C4-2B (cell line): ENCODE measurements around the gene C10orf53.
"Not testable (repeated sequence)": the region's sequence is repeated elsewhere in the genome, so short reads cannot be mapped to it uniquely, and the experiment has no call there.

Experiments used
- H3K27ac ChIP-seq: fragments of 450-650 bp; 2 replicates; pipeline ENCODE4 v1.5.1; 2017
- ZFX ChIP-seq: fragments of 450-650 bp; IDR thresholded peaks from 2 replicates; pipeline ENCODE4 v1.6.1; 2017
- TF ChIP-seq, protein P1 (sequence below): fragments of 450-650 bp; conservative IDR thresholded peaks from 2 replicates; pipeline ENCODE4 v1.5.1; 2017; ENCODE audit warnings: mild to moderate bottlenecking

Gene C10orf53

GRCh38 chr10:49668684-49669083, 10.8 kb upstream of the C10orf53 start:
- TF ChIP-seq, protein P1, sequence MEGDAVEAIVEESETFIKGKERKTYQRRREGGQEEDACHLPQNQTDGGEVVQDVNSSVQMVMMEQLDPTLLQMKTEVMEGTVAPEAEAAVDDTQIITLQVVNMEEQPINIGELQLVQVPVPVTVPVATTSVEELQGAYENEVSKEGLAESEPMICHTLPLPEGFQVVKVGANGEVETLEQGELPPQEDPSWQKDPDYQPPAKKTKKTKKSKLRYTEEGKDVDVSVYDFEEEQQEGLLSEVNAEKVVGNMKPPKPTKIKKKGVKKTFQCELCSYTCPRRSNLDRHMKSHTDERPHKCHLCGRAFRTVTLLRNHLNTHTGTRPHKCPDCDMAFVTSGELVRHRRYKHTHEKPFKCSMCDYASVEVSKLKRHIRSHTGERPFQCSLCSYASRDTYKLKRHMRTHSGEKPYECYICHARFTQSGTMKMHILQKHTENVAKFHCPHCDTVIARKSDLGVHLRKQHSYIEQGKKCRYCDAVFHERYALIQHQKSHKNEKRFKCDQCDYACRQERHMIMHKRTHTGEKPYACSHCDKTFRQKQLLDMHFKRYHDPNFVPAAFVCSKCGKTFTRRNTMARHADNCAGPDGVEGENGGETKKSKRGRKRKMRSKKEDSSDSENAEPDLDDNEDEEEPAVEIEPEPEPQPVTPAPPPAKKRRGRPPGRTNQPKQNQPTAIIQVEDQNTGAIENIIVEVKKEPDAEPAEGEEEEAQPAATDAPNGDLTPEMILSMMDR = no peak
- TF ChIP-seq ZFX = no peak

DNA sequence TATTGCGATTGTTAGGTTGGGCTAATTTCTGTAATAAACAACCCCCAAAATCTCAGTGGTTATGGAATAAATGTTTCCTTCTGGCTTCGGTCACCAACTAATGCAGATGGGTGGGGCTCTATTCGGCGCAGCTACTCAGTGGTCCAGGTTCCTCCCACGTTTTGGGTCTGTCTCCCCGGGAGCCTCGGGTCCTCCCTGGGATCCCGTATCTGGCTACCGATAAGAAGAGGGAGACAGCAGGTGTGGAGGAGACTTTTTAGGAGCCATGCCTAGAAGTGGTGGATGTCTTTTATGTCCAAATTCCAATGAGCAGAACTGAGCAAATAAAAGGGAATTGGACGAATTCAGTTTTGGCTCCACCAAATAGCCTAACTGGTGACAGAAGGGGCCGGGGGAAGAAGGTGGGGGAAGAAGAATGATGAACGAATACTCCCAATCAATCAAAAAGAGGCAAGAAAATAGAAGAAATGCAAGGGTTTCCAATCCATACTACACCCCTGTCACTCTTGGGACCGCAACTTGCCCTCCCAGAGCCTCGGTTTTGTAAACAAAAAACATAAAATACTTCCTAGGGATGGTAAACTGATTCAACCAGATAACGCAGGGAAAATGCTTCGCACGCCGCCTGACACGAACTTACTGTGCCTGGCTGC, 498 bp upstream of the C10orf53 start:
- TF ChIP-seq, protein P1 = no peak
- no peak for TF ChIP-seq ZFX
- H3K27ac ChIP-seq = no peak overlapping the region

More at GRCh38 chr10:49668684-49669083, 10.8 kb upstream of the C10orf53 start:
- no peak overlapping the region for H3K27ac ChIP-seq

DNA sequence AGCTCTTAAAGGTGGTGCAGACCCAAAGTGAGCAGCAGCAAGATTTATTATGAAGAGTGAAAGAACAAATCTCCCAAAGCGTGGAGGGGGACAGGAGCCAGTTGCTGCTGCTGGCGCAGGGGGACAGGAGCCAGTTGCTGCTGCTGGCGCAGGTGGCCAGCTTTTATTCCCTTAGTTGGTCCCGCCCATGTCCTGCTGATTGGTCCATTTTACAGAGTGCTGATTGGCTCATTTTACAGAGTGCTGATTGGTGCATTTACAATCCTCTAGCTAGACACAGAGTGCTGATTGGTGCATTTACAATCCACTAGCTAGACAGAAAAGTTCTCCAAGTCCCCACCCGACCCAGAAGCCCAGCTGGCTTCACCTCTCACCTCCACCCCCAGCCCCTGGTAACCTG, 3.0 kb downstream of the C10orf53 start:
- H3K27ac ChIP-seq = not testable (repeated sequence)

DNA sequence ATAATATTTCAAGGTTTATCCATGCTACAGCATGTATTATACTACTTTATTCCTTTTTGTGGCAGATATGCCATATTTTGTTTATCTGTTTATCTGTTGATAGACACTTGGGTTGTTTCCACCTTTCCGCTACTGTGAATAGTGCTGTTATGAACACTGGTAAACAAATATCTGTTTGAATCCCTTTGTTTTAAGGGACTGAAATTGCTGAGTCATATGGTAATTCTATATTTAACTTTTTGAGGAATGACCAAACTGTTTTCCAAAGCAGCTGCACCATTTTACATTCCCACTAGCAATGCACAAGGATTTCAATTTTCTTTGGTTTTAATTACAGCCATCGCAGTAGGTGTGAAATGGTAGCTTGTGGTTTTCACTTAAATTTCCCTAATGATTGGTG, 3.4 kb downstream of the C10orf53 start:
- TF ChIP-seq ZFX = no peak
- TF ChIP-seq, protein P1 = no peak
- no peak overlapping the region for H3K27ac ChIP-seq

GRCh38 chr10:49686651-49687050, 7.2 kb downstream of the C10orf53 start:
- no peak overlapping the region for H3K27ac ChIP-seq

DNA sequence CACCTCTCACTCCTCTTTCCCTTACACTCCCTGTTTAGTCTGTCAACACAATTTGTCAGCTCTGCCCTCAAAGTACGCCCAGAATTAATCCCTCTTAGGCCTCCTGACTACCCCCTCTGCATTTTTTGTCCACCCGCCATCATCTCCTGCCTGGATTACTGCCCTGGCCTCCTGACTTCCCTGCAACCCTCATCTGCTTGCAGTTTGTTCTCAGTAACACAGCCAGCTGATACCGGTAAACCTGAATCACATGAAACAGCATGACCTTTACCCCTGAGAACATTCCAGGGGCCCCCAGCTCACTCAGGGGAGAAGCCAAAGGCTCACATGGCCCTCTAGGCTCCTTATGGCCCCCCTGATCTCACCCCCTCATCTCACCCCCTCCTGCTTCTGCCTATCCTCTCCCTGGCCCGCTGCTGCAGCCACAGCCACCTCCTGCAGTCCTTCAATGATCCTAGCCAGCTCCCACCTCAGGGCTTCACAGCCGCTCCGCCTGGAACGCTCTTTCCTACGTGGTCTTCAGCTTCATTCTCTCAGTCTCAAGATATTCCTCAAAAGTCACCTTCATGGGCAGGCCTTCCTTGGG, 8.9 kb downstream of the C10orf53 start:
- no peak overlapping the region for H3K27ac ChIP-seq
- TF ChIP-seq ZFX = no peak
- TF ChIP-seq, protein P1 = no peak

More at GRCh38 chr10:49686651-49687050, 7.2 kb downstream of the C10orf53 start:
- TF ChIP-seq ZFX = no peak

- H3K27ac ChIP-seq = no peak overlapping the region
- TF ChIP-seq ZFX = no peak
- TF ChIP-seq, protein P1 = no peak
These were observed 9.5 kb downstream of the C10orf53 start for GRCh38 chr10:49688920-49689319.

- no peak overlapping the region for H3K27ac ChIP-seq
- TF ChIP-seq, protein P1 = no peak
- TF ChIP-seq ZFX = no peak
These were observed 10.5 kb downstream of the C10orf53 start for GRCh38 chr10:49689882-49690510.
